ENCODE results near the gene NR2F1.

The NR2F1 gene

DNA sequence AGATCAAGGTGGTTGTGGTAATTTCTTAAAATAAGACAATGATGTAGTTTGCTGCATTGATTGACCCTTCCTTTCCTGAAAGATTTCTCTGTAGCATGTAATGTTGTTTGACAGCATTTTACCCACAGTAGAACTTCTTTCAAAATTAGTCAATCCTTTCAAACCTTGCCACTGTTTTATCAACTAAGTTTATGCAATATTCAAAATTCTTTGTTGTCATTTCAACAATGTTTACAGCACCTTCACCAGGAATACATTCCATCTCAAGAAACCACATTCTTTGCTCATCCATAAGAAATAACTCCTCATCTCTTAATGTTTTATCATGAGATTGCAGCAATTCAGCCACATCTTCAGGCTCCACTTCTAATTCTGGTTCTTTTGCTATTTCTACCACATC is 43.8 kb downstream of the NR2F1 start:
- Histone ChIP-seq H3K36me3 (ENCODE audit: control insufficient read depth, insufficient read depth, low read length) (no peaks in the 10 kb centered on the region), H3K4me3 (ENCODE audit: low read depth, low read length) (no peak overlapping the region), H3K27ac (ENCODE audit: low read depth, low read length) (no peak overlapping the region), H3K9me3 (ENCODE audit: control insufficient read depth, insufficient read depth, low read length) (no peaks in the 10 kb centered on the region), H3K9ac (ENCODE audit: low read depth, low read length) (no peak overlapping the region), H3K4me1 (ENCODE audit: control insufficient read depth, insufficient read depth, low read length) (no peaks in the 10 kb centered on the region), H3K27me3 (ENCODE audit: control insufficient read depth, insufficient read depth, low read length) (peaks cover 38% of the 10 kb centered on the region)

DNA sequence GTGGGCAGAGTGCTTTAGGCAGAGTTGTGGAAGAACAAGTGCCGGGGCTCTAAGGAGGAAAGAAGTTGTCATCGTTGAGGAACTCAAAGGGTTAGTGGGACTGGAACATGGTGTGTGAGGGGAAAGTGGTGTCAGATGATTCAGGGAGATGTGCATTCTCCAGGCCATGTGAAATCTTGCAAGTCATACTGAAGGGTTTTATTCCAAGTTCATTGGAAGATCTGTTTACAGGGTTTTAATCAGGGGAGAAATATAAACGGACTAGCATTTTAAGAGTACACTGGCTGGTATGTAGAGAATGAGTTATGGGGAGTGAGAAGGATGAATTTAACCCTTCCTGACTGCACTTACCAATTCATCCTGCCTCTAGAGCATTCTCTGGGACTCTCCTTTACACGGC is 49.3 kb downstream of the NR2F1 start:
- H3K36me3 ChIP-seq (ENCODE audit: control insufficient read depth, insufficient read depth, low read length) = no peaks in the 10 kb centered on the region

DNA sequence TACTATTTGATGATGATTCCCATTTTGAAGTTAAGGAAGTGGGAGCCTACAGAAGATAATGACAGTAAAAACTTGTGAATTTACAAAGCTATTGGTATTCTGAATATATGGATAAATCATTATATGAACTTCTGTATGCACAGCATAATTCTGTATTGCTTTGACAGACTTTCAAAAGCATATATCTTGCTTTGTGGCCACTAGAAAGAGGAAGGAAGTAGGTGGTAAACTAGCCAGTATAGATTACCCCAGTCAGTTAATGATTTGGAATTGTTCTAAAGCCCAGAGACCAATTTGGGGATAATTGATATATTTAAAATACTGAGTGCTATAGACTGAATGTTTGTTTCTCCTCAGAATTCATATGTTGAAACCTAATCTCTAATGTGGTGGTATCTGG is 53.0 kb downstream of the NR2F1 start:
- no peak overlapping the region for H3K27ac ChIP-seq (ENCODE audit: low read depth, low read length)
- no peak overlapping the region for H3K4me3 ChIP-seq (ENCODE audit: low read depth, low read length)
- no peaks in the 10 kb centered on the region for H3K9me3 ChIP-seq (ENCODE audit: control insufficient read depth, insufficient read depth, low read length)
- H3K36me3 ChIP-seq (ENCODE audit: control insufficient read depth, insufficient read depth, low read length) = no peaks in the 10 kb centered on the region
- no peak overlapping the region for H3K9ac ChIP-seq (ENCODE audit: low read depth, low read length)
- no peaks in the 10 kb centered on the region for H3K27me3 ChIP-seq (ENCODE audit: control insufficient read depth, insufficient read depth, low read length)
- no peaks in the 10 kb centered on the region for H3K4me1 ChIP-seq (ENCODE audit: control insufficient read depth, insufficient read depth, low read length)

More for the DNA sequence above, 49.3 kb downstream of the NR2F1 start:
- Histone ChIP-seq H3K4me1 (ENCODE audit: control insufficient read depth, insufficient read depth, low read length) (no peaks in the 10 kb centered on the region), H3K9me3 (ENCODE audit: control insufficient read depth, insufficient read depth, low read length) (no peaks in the 10 kb centered on the region), H3K27ac (ENCODE audit: low read depth, low read length) (no peak overlapping the region), H3K27me3 (ENCODE audit: control insufficient read depth, insufficient read depth, low read length) (no peaks in the 10 kb centered on the region), H3K4me3 (ENCODE audit: low read depth, low read length) (no peak overlapping the region), H3K9ac (ENCODE audit: low read depth, low read length) (no peak overlapping the region)

DNA sequence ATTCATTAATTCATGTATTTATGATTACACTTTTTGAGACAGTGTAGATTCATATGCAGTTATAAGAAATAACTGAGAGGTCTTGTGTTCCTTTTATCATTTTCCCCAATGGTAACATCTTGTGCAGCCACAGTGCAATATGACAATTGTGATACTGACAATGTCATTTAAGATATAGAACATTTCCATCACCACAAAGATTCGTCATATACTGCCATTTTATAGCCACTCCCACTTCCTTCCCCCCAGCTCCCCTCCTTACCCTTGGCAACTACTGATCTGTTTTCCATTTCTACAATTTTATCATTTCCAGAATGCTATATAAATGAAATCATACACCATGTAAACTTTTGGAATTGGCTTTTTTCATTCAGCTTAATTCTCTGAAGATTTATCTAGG is 53.8 kb downstream of the NR2F1 start:
- Histone ChIP-seq H3K4me1 (ENCODE audit: control insufficient read depth, insufficient read depth, low read length) (no peaks in the 10 kb centered on the region), H3K27me3 (ENCODE audit: control insufficient read depth, insufficient read depth, low read length) (no peaks in the 10 kb centered on the region), H3K36me3 (ENCODE audit: control insufficient read depth, insufficient read depth, low read length) (no peaks in the 10 kb centered on the region), H3K27ac (ENCODE audit: low read depth, low read length) (no peak overlapping the region), H3K9ac (ENCODE audit: low read depth, low read length) (no peak overlapping the region), H3K4me3 (ENCODE audit: low read depth, low read length) (no peak overlapping the region), H3K9me3 (ENCODE audit: control insufficient read depth, insufficient read depth, low read length) (no peaks in the 10 kb centered on the region)

DNA sequence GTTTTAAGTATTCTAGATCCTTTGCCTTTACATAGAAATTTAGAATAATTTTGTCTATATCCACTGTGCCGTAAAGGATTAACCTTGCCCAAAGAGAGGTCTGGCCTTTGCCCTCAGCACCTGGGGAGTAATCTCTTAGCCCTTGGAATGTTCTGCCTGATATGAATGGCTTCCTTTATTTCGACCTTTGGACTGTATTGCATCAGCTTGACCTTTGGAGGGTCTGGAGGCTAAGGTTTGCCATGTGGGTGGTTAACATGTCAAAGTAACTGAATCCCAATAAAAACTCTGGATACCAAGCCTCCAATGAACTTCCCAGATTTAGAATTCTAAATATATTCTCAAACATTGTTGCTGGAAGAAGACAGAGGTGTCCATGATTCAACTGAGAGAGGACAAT is 54.7 kb downstream of the NR2F1 start:
- H3K4me3 ChIP-seq (ENCODE audit: low read depth, low read length) = no peak overlapping the region
- no peaks in the 10 kb centered on the region for H3K9me3 ChIP-seq (ENCODE audit: control insufficient read depth, insufficient read depth, low read length)
- no peak overlapping the region for H3K9ac ChIP-seq (ENCODE audit: low read depth, low read length)
- no peaks in the 10 kb centered on the region for H3K4me1 ChIP-seq (ENCODE audit: control insufficient read depth, insufficient read depth, low read length)
- H3K27ac ChIP-seq (ENCODE audit: low read depth, low read length) = no peak overlapping the region
- no peaks in the 10 kb centered on the region for H3K27me3 ChIP-seq (ENCODE audit: control insufficient read depth, insufficient read depth, low read length)
- no peaks in the 10 kb centered on the region for H3K36me3 ChIP-seq (ENCODE audit: control insufficient read depth, insufficient read depth, low read length)

DNA sequence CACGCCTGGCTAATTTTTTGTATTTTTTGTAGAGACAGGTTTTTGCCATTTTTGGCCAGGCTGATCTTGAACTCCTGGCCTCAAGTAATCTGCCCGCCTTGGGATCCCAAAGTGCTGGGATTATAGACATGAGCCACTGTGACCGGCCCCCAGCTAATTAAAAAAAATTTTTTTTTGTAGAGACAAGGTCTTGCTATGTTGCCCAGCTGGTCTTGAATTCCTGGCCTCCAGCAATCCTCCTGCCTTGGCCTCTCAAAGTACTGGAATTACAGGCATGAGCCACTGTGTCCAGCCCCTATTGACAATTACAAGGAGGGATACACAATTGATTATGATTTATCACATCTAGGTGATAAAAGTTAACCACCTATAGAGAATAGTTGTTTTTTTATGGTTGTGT is 59.5 kb downstream of the NR2F1 start:
- Histone ChIP-seq H3K9me3 (ENCODE audit: control insufficient read depth, insufficient read depth, low read length) (no peaks in the 10 kb centered on the region), H3K27ac (ENCODE audit: low read depth, low read length) (no peak overlapping the region), H3K9ac (ENCODE audit: low read depth, low read length) (no peak overlapping the region), H3K27me3 (ENCODE audit: control insufficient read depth, insufficient read depth, low read length) (no peaks in the 10 kb centered on the region), H3K36me3 (ENCODE audit: control insufficient read depth, insufficient read depth, low read length) (no peaks in the 10 kb centered on the region), H3K4me3 (ENCODE audit: low read depth, low read length) (no peak overlapping the region), H3K4me1 (ENCODE audit: control insufficient read depth, insufficient read depth, low read length) (no peaks in the 10 kb centered on the region)
